BLaER1 treated with 17β-estradiol and CSF1 and Interleukin-3, amounts not matched to agents 10 nM and 100 nM (cell line): ENCODE results near the gene TRIM69.
A peak's percentile ranks its signal among the peaks of the same experiment; 100 is the strongest.

Experiments
- H3K27ac ChIP-seq, 11 experiments: shearing (Covaris generic); formaldehyde crosslinking; 2 replicates each; pipeline ENCODE4 v1.8.1; 2022
- H3K27me3 ChIP-seq, 11 experiments: shearing (Covaris generic); formaldehyde crosslinking; 2 replicates each; pipeline ENCODE4 v1.8.1; 2022
- H3K36me3 ChIP-seq, 11 experiments: shearing (Covaris generic); formaldehyde crosslinking; 2 replicates each; pipeline ENCODE4 v1.8.1; 2022
- H3K4me1 ChIP-seq, 10 experiments: shearing (Covaris generic); formaldehyde crosslinking; 2 replicates each; pipeline ENCODE4 v1.8.1; 2022
- H3K4me2 ChIP-seq, 11 experiments: shearing (Covaris generic); formaldehyde crosslinking; 2 replicates each; pipeline ENCODE4 v1.8.1; 2022
- H3K4me3 ChIP-seq, 10 experiments: shearing (Covaris generic); formaldehyde crosslinking; 2 replicates each; pipeline ENCODE4 v1.8.1; 2022
- H3K9ac ChIP-seq, 11 experiments: shearing (Covaris generic); formaldehyde crosslinking; 2 replicates each; pipeline ENCODE4 v1.8.1; 2022
- H3K9me3 ChIP-seq, 11 experiments: shearing (Covaris generic); formaldehyde crosslinking; replicated peaks in 1 of 11; 2 replicates each; pipeline ENCODE4 v1.8.1; 2022
- H4K20me1 ChIP-seq, 11 experiments: shearing (Covaris generic); formaldehyde crosslinking; 2 replicates each; pipeline ENCODE4 v1.8.1; 2022
- Cebpa-rat ChIP-seq, 11 experiments: shearing (Covaris generic); IDR thresholded peaks; 2 replicates each; pipeline ENCODE4 v1.8.1; 2022

Gene TRIM69

DNA sequence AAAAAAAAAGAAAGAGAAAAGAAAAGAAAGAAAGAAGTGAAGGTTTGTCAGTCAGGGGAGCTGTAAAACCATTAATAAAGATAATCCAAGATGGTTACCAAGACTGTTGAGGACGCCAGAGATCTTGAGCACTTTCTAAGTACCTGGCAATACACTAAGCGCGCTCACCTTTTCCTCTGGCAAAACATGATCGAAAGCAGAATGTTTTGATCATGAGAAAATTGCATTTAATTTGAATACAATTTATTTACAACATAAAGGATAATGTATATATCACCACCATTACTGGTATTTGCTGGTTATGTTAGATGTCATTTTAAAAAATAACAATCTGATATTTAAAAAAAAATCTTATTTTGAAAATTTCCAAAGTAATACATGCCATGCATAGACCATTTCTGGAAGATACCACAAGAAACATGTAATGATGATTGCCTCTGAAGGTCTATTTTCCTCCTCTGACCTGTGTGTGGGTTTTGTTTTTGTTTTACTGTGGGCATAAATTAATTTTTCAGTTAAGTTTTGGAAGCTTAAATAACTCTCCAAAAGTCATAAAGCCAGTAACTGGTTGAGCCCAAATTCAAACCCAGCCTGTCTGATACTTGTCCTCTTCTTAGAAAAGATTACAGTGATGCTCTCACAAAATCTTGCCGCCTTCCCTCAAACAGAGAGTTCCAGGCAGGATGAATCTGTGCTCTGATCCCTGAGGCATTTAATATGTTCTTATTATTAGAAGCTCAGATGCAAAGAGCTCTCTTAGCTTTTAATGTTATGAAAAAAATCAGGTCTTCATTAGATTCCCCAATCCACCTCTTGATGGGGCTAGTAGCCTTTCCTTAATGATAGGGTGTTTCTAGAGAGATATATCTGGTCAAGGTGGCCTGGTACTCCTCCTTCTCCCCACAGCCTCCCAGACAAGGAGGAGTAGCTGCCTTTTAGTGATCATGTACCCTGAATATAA, 23.0 kb upstream of the TRIM69 start:
- H3K27me3 ChIP-seq = no peaks in the 10 kb centered on the region
- no peaks in the 10 kb centered on the region for H3K9me3 ChIP-seq
- peak overlapping the region; percentile 86 to 98 (median 96) for H3K4me3 ChIP-seq
- H4K20me1 ChIP-seq = peaks cover 59 to 69% (median 67%) of the 10 kb centered on the region in 11 experiments
- H3K36me3 ChIP-seq = peaks cover 45 to 57% (median 48%) of the 10 kb centered on the region in 11 experiments
- H3K27ac ChIP-seq = peak overlapping the region; percentile 97 to 100 (median 99)
- peak overlapping the region; percentile 81 to 97 (median 88) for H3K4me2 ChIP-seq
- TF ChIP-seq Cebpa-rat (IDR thresholded peaks at IDR 0.05) = no peak
- H3K4me1 ChIP-seq = peaks cover 40 to 61% (median 49%) of the 10 kb centered on the region in 10 experiments
- H3K9ac ChIP-seq = peak overlapping the region; percentile 97 to 100 (median 99)

DNA sequence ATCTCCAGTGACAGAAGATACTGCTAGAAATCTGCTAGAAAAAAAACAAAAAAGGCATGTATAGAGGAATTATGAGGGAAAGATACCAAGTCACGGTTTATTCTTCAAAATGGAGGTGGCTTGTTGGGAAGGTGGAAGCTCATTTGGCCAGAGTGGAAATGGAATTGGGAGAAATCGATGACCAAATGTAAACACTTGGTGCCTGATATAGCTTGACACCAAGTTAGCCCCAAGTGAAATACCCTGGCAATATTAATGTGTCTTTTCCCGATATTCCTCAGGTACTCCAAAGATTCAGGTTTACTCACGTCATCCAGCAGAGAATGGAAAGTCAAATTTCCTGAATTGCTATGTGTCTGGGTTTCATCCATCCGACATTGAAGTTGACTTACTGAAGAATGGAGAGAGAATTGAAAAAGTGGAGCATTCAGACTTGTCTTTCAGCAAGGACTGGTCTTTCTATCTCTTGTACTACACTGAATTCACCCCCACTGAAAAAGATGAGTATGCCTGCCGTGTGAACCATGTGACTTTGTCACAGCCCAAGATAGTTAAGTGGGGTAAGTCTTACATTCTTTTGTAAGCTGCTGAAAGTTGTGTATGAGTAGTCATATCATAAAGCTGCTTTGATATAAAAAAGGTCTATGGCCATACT, 21.1 kb upstream of the TRIM69 start:
- no peaks in the 10 kb centered on the region for H3K27me3 ChIP-seq

DNA sequence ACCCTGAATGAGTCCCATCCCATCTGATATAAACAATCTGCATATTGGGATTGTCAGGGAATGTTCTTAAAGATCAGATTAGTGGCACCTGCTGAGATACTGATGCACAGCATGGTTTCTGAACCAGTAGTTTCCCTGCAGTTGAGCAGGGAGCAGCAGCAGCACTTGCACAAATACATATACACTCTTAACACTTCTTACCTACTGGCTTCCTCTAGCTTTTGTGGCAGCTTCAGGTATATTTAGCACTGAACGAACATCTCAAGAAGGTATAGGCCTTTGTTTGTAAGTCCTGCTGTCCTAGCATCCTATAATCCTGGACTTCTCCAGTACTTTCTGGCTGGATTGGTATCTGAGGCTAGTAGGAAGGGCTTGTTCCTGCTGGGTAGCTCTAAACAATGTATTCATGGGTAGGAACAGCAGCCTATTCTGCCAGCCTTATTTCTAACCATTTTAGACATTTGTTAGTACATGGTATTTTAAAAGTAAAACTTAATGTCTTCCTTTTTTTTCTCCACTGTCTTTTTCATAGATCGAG, 20.5 kb upstream of the TRIM69 start:
- Histone ChIP-seq H3K36me3 (peaks cover 58 to 81% (median 69%) of the 10 kb centered on the region in 11 experiments), H3K4me3 (no peak overlapping the region), H4K20me1 (peaks cover 59 to 88% (median 68%) of the 10 kb centered on the region in 11 experiments), H3K9ac (peak overlapping the region in 5 of 11 experiments; percentile 14 to 100 (median 99); a peak in 6 of 22 replicates), H3K27ac (no peak overlapping the region; a peak in 1 of 22 replicates), H3K4me2 (peak overlapping the region in 8 of 11 experiments; percentile 82 to 97 (median 90); a peak in 10 of 22 replicates), H3K27me3 (no peaks in the 10 kb centered on the region), H3K4me1 (peaks cover 31 to 76% (median 55%) of the 10 kb centered on the region in 10 experiments), H3K9me3 (no peaks in the 10 kb centered on the region)
- TF ChIP-seq Cebpa-rat (IDR thresholded peaks at IDR 0.05) = no peak

More for the DNA sequence above, 21.1 kb upstream of the TRIM69 start:
- H3K4me3 ChIP-seq = peak overlapping the region in 2 of 10 experiments; percentile 87 to 88; a peak in 3 of 20 replicates
- TF ChIP-seq Cebpa-rat (IDR thresholded peaks at IDR 0.05) = no peak
- peak overlapping the region in 6 of 11 experiments; percentile 31 to 100 (median 100); a peak in 7 of 22 replicates for H3K9ac ChIP-seq
- peak overlapping the region; percentile 81 to 97 (median 88) for H3K4me2 ChIP-seq
- peaks cover 58 to 76% (median 67%) of the 10 kb centered on the region in 11 experiments for H3K36me3 ChIP-seq
- H3K9me3 ChIP-seq = no peaks in the 10 kb centered on the region
- H3K4me1 ChIP-seq = peaks cover 34 to 70% (median 57%) of the 10 kb centered on the region in 10 experiments
- peak overlapping the region in 4 of 11 experiments; percentile 99 to 100 (median 99); a peak in 5 of 22 replicates for H3K27ac ChIP-seq
- peaks cover 59 to 87% (median 68%) of the 10 kb centered on the region in 11 experiments for H4K20me1 ChIP-seq

DNA sequence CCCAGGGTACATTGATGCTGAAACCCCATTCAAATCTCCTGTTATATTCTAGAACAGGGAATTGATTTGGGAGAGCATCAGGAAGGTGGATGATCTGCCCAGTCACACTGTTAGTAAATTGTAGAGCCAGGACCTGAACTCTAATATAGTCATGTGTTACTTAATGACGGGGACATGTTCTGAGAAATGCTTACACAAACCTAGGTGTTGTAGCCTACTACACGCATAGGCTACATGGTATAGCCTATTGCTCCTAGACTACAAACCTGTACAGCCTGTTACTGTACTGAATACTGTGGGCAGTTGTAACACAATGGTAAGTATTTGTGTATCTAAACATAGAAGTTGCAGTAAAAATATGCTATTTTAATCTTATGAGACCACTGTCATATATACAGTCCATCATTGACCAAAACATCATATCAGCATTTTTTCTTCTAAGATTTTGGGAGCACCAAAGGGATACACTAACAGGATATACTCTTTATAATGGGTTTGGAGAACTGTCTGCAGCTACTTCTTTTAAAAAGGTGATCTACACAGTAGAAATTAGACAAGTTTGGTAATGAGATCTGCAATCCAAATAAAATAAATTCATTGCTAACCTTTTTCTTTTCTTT, 19.2 kb upstream of the TRIM69 start:
- Histone ChIP-seq H3K4me3 (no peak overlapping the region), H3K4me2 (peak overlapping the region in 3 of 11 experiments; percentile 82 to 95 (median 82); a peak in 2 of 22 replicates), H3K27ac (no peak overlapping the region), H4K20me1 (peaks cover 54 to 83% (median 63%) of the 10 kb centered on the region in 11 experiments), H3K36me3 (peaks cover 58 to 81% (median 69%) of the 10 kb centered on the region in 11 experiments), H3K27me3 (no peaks in the 10 kb centered on the region), H3K9ac (no peak overlapping the region; a peak in 1 of 22 replicates), H3K4me1 (peaks cover 31 to 87% (median 56%) of the 10 kb centered on the region in 10 experiments), H3K9me3 (no peaks in the 10 kb centered on the region)
- TF ChIP-seq Cebpa-rat (IDR thresholded peaks at IDR 0.05) = no peak

DNA sequence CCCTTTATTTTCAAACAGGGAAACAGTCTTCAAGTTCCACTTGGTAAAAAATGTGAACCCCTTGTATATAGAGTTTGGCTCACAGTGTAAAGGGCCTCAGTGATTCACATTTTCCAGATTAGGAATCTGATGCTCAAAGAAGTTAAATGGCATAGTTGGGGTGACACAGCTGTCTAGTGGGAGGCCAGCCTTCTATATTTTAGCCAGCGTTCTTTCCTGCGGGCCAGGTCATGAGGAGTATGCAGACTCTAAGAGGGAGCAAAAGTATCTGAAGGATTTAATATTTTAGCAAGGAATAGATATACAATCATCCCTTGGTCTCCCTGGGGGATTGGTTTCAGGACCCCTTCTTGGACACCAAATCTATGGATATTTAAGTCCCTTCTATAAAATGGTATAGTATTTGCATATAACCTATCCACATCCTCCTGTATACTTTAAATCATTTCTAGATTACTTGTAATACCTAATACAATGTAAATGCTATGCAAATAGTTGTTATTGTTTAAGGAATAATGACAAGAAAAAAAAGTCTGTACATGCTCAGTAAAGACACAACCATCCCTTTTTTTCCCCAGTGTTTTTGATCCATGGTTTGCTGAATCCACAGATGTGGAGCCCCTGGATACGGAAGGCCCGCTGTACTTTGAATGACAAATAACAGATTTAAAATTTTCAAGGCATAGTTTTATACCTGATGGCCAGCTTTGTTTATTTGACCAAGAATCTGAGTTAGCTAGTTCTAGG, 18.0 kb upstream of the TRIM69 start:
- TF ChIP-seq Cebpa-rat (IDR thresholded peaks at IDR 0.05) = no peak
- H3K9me3 ChIP-seq = no peaks in the 10 kb centered on the region
- H3K27me3 ChIP-seq = no peaks in the 10 kb centered on the region
- H3K36me3 ChIP-seq = peaks cover 57 to 74% (median 62%) of the 10 kb centered on the region in 11 experiments
- H3K9ac ChIP-seq = peak overlapping the region in 2 of 11 experiments; percentile 6 to 33; a peak in 1 of 22 replicates
- peaks cover 31 to 99% (median 61%) of the 10 kb centered on the region in 10 experiments for H3K4me1 ChIP-seq
- peak overlapping the region in 7 of 11 experiments; percentile 19 to 65 (median 55); a peak in 5 of 22 replicates for H3K27ac ChIP-seq
- no peak overlapping the region for H3K4me3 ChIP-seq
- peaks cover 41 to 71% (median 51%) of the 10 kb centered on the region in 11 experiments for H4K20me1 ChIP-seq
- H3K4me2 ChIP-seq = peak overlapping the region in 3 of 11 experiments; percentile 24 to 32 (median 27); a peak in 5 of 22 replicates

DNA sequence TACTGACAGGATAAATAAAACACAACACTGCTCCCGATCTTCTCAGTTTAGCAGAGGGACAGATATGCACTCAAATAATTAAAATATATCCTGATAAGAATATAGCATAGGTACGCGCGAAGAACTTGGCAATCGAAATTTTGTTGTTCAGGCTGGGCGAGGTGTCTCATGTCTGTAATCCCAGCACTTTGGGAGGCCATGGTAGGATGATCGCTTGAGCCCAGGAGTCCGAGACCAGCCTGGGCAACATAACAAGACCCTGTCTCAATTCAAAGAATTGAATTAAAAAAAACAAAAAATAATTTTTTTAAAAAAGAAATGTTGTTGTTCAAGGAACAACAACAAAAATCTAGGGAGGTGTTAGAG, 17.4 kb upstream of the TRIM69 start:
- Histone ChIP-seq H3K9me3 (no peaks in the 10 kb centered on the region), H4K20me1 (peaks cover 36 to 65% (median 45%) of the 10 kb centered on the region in 11 experiments)

DNA sequence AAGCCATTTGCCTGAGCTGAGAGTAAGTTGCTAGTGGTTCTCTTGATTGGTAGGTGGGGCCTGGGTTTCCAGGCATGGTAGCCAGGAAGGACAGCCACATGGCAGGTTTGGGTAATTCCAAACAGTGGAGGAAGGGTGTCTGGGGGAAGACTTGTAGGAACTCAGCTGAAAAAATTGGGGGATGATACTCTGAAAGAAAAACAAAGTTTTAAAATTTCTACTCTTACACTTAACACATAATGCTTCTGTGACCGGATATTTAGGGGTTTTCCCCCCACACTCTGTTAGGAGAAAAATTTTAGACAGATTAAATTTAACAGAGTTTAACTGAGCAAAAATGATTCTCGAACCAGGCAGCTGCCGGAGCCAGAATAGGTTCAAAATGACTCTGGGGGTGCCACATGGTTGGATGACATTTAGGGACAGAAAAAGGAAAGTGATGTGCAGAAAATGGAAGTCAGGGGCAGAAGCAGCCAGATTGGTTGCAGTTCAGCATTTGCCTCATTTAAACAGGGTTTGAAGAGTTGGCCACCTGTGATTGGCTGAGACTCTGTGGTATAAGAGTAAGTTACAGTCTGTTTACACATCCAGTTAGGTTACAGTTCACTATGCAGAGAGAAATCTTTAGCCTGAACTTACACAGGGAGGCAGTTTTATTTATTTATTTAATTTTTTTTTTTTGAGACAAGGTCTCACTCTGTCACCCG, 16.9 kb upstream of the TRIM69 start:
- H3K4me2 ChIP-seq = peak overlapping the region in 9 of 11 experiments; percentile 5 to 32 (median 21); a peak in 10 of 22 replicates
- peaks cover 50 to 63% (median 54%) of the 10 kb centered on the region in 11 experiments for H3K36me3 ChIP-seq
- peak overlapping the region in 6 of 11 experiments; percentile 0 to 44 (median 24); a peak in 6 of 22 replicates for H3K9ac ChIP-seq
- no peak for TF ChIP-seq Cebpa-rat (IDR thresholded peaks at IDR 0.05)
- H4K20me1 ChIP-seq = peaks cover 31 to 60% (median 40%) of the 10 kb centered on the region in 11 experiments
- H3K27me3 ChIP-seq = no peaks in the 10 kb centered on the region
- no peak overlapping the region for H3K4me3 ChIP-seq
- H3K27ac ChIP-seq = peak overlapping the region in 10 of 11 experiments; percentile 19 to 65 (median 50); a peak in 18 of 22 replicates
- H3K4me1 ChIP-seq = peaks cover 31 to 99% (median 61%) of the 10 kb centered on the region in 10 experiments
- H3K9me3 ChIP-seq = no peaks in the 10 kb centered on the region

More for the DNA sequence above, 17.4 kb upstream of the TRIM69 start:
- peaks cover 31 to 99% (median 61%) of the 10 kb centered on the region in 10 experiments for H3K4me1 ChIP-seq
- TF ChIP-seq Cebpa-rat (IDR thresholded peaks at IDR 0.05) = no peak
- H3K36me3 ChIP-seq = peaks cover 56 to 69% (median 60%) of the 10 kb centered on the region in 11 experiments
- no peak overlapping the region for H3K4me3 ChIP-seq
- H3K4me2 ChIP-seq = peak overlapping the region in 9 of 11 experiments; percentile 5 to 32 (median 21); a peak in 9 of 22 replicates
- H3K27ac ChIP-seq = peak overlapping the region in 9 of 11 experiments; percentile 19 to 65 (median 55); a peak in 17 of 22 replicates
- H3K9ac ChIP-seq = peak overlapping the region in 4 of 11 experiments; percentile 6 to 33 (median 24); a peak in 3 of 22 replicates
- no peaks in the 10 kb centered on the region for H3K27me3 ChIP-seq
